Peyer's patch (tissue), 4 donors: ENCODE measurements around the gene TECPR2.
A peak's percentile ranks its signal among the peaks of the same experiment; 100 is the strongest.

Experiments
- POLR2A ChIP-seq, 2 donors: fragments of 450-650 bp; IDR thresholded peaks; one replicate each; pipeline ENCODE4 v1.5.1; 2017; ENCODE audit warnings: antibody characterized with exemption in 2 of 2, mild to moderate bottlenecking in 2 of 2, moderate library complexity in 2 of 2
- TF ChIP-seq, protein P1 (sequence below), 6 experiments: fragments of 450-650 bp in 4 of 6; fragments of 200-600 bp in 2 of 6; sonication (generic) in 1 of 6; IDR thresholded peaks; one replicate each; pipeline ENCODE4 v1.5.1; 2017 to 2019; ENCODE audit warnings: antibody characterized with exemption in 6 of 6, mild to moderate bottlenecking in 3 of 6, moderate library complexity in 1 of 6

DNA sequence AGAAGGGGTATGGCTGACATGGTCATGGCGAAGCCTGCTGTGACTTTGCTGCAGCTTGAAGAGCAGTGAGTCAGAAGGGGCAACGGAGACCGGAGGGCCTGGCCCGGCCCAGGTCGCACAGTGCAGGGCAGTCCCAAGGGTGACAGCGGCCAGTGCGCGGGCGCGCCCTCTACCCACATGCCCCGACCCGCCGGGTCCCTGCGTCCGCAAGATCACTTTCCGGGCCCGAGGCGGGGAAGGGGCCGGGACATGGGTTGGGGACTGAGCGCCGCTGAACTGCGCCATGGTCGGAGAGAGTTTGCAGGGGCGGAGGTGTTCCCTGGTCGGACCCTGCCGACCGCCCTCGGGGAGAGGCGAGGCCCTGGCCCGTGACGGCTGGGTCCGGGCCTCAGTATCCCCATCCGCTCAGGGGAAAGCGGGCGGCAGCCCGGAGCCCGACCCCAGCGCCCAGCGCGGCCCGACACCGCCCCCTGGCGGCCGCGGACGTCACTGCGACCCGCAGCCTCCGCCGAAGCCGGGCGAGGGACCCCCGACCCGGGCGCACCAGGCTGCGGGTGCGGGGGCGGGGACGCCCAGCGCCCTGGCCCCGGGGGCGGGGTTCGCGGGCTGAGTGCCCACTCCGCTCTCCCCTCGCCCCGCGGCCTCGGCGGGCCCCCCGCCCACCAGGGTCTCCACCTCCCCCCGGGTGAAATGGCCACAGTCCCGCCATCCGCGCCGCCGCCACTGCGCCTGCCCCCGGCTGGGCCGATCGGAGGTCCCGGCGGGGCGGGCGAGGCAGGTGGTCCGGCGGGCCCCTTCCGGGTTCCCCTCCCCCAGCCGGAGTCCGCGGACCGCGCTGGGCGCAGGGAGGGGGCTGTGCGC, 154.0 kb downstream of the TECPR2 start:
- TF ChIP-seq, protein P1, sequence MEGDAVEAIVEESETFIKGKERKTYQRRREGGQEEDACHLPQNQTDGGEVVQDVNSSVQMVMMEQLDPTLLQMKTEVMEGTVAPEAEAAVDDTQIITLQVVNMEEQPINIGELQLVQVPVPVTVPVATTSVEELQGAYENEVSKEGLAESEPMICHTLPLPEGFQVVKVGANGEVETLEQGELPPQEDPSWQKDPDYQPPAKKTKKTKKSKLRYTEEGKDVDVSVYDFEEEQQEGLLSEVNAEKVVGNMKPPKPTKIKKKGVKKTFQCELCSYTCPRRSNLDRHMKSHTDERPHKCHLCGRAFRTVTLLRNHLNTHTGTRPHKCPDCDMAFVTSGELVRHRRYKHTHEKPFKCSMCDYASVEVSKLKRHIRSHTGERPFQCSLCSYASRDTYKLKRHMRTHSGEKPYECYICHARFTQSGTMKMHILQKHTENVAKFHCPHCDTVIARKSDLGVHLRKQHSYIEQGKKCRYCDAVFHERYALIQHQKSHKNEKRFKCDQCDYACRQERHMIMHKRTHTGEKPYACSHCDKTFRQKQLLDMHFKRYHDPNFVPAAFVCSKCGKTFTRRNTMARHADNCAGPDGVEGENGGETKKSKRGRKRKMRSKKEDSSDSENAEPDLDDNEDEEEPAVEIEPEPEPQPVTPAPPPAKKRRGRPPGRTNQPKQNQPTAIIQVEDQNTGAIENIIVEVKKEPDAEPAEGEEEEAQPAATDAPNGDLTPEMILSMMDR (IDR thresholded peaks at IDR 0.05) = peak; percentile 84 to 99 (median 98)
- peak in 1 of 2 donors; percentile 12 for TF ChIP-seq POLR2A (IDR thresholded peaks at IDR 0.05)
